ENCODE data around the gene RBPJL. TPM values are rescaled to one million over a fixed set of nuclear protein-coding genes. Genes with fewer than 3 reads are reported as not detected.

RBPJL gene
- total RNA-seq, 1 donor = not detected

- H3K4me3 ChIP-seq (ENCODE audit: low read depth, low read length) = no peak overlapping the region
- no peak for TF ChIP-seq CTCF (IDR thresholded peaks at IDR 0.05; ENCODE audit: insufficient read depth, low read depth, low read length)
- DNase-seq (ENCODE audit: low read depth) = no peak
These were observed 23.8 kb downstream of the RBPJL start for GRCh38 chr20:45330476-45330875.

- TF ChIP-seq CTCF (IDR thresholded peaks at IDR 0.05; ENCODE audit: insufficient read depth, low read depth, low read length) = no peak
- no peak overlapping the region for H3K4me3 ChIP-seq (ENCODE audit: low read depth, low read length)
- DNase-seq (ENCODE audit: low read depth) = peak; percentile 82
These were observed 30.1 kb downstream of the RBPJL start for GRCh38 chr20:45336530-45337366.

- no peak for TF ChIP-seq CTCF (IDR thresholded peaks at IDR 0.05; ENCODE audit: insufficient read depth, low read depth, low read length)
- peak overlapping the region; percentile 18 for H3K4me3 ChIP-seq (ENCODE audit: low read depth, low read length)
- DNase-seq (ENCODE audit: low read depth) = peak; percentile 87
These were observed 30.9 kb downstream of the RBPJL start for GRCh38 chr20:45337367-45338120.

GRCh38 chr20:45338121-45339030, 31.7 kb downstream of the RBPJL start:
- DNase-seq (ENCODE audit: low read depth) = peak; percentile 56
- H3K4me3 ChIP-seq (ENCODE audit: low read depth, low read length) = peak overlapping the region; percentile 7

GRCh38 chr20:45339084-45339483, 32.4 kb downstream of the RBPJL start:
- H3K4me3 ChIP-seq (ENCODE audit: low read depth, low read length) = no peak overlapping the region
- no peak for TF ChIP-seq CTCF (IDR thresholded peaks at IDR 0.05; ENCODE audit: insufficient read depth, low read depth, low read length)
- no peak for DNase-seq (ENCODE audit: low read depth)

More at GRCh38 chr20:45338121-45339030, 31.7 kb downstream of the RBPJL start:
- TF ChIP-seq CTCF (IDR thresholded peaks at IDR 0.05; ENCODE audit: insufficient read depth, low read depth, low read length) = no peak

- DNase-seq (ENCODE audit: low read depth) = no peak
- TF ChIP-seq CTCF (IDR thresholded peaks at IDR 0.05; ENCODE audit: insufficient read depth, low read depth, low read length) = no peak
- no peak overlapping the region for H3K4me3 ChIP-seq (ENCODE audit: low read depth, low read length)
These were observed 33.2 kb downstream of the RBPJL start for GRCh38 chr20:45339799-45340198.

Measured in fibroblast of villous mesenchyme (primary cell).